Stimulated activated CD4-positive, alpha-beta T cell treated with anti-CD3 and anti-CD28 coated beads, Interleukin-4, amount 100 ng/mL, for 4 hours (primary cell): Measurements from ENCODE around the gene CANT1.
"Not testable (repeated sequence)": the region's sequence is repeated elsewhere in the genome, so short reads cannot be mapped to it uniquely, and the experiment has no call there.

Source experiments
- DNase-seq, 2 experiments: peaks; one replicate each; pipeline ENCODE4 v3.0.0-alpha.2; 2020

The CANT1 gene

GRCh38 chr17:79027274-79027924 lies 17.8 kb upstream of the CANT1 start:
- no peak for DNase-seq

GRCh38 chr17:79026376-79027273 lies 17.1 kb upstream of the CANT1 start:
- DNase-seq = no peak

- DNase-seq = no peak
Measured at GRCh38 chr17:79024901-79025737, 15.6 kb upstream of the CANT1 start.

- DNase-seq = peak in 1 of 2 experiments; percentile 22
Measured at GRCh38 chr17:79023886-79024771, 14.6 kb upstream of the CANT1 start, which contains the start of gene C1QTNF1. Gene C1QTNF1, plus strand, starts transcription at chr17:79024169. Its CDS starts 19,800 bp downstream, at chr17:79043969.

- DNase-seq = no peak
Measured at GRCh38 chr17:79023180-79023705, 13.7 kb upstream of the CANT1 start.

- no peak for DNase-seq
Measured at GRCh38 chr17:79022507-79022991, 13.0 kb upstream of the CANT1 start.

GRCh38 chr17:79021929-79022328 lies 12.4 kb upstream of the CANT1 start:
- not testable (repeated sequence) for DNase-seq

GRCh38 chr17:79020631-79021301 lies 11.2 kb upstream of the CANT1 start:
- DNase-seq = no peak

- peak in 1 of 2 experiments; percentile 34 for DNase-seq
Measured at GRCh38 chr17:79019632-79020584, 10.3 kb upstream of the CANT1 start.

- DNase-seq = no peak
Measured at GRCh38 chr17:79019261-79019631, 9.7 kb upstream of the CANT1 start.

- no peak for DNase-seq
Measured at GRCh38 chr17:79018370-79018695, 8.8 kb upstream of the CANT1 start.

GRCh38 chr17:79017546-79018369 lies 8.2 kb upstream of the CANT1 start:
- DNase-seq = no peak

GRCh38 chr17:79014158-79014758 lies 4.7 kb upstream of the CANT1 start:
- no peak for DNase-seq

- DNase-seq = no peak
Measured at GRCh38 chr17:79012563-79013134, 3.1 kb upstream of the CANT1 start.

- no peak for DNase-seq
Measured at GRCh38 chr17:79011451-79012147, 2.0 kb upstream of the CANT1 start.

- no peak for DNase-seq
Measured at GRCh38 chr17:79010304-79010646, 711 bp upstream of the CANT1 start.

GRCh38 chr17:79008666-79009387 lies 737 bp downstream of the CANT1 start:
- DNase-seq = no peak
